H1 (cell line): ENCODE results near the gene KCTD20. TPM values are rescaled to one million over a fixed set of nuclear protein-coding genes. Genes with fewer than 3 reads are reported as not detected.

Source experiments
- ATF3 ChIP-seq: IDR thresholded peaks from 2 replicates; pipeline ENCODE4 v1.6.1; 2011; ENCODE audit warnings: low read depth, mild to moderate bottlenecking, low read length; ENCODE audit not compliant: insufficient read depth
- BCL11A ChIP-seq, 2 experiments: IDR thresholded peaks; one replicate each; pipeline ENCODE4 v1.6.1; 2011; ENCODE audit warnings: low read depth in 2 of 2, low read length in 2 of 2, mild to moderate bottlenecking in 2 of 2
- BRCA1 ChIP-seq: IDR thresholded peaks from 2 replicates; pipeline ENCODE4 v1.6.1; 2012; ENCODE audit warnings: low read depth, low read length, improper control_type of control experiment
- CBX5 ChIP-seq: fragments of 300-800, 300-1000 bp; sonication (generic); IDR thresholded peaks from 2 replicates; pipeline ENCODE4 v1.7.1; 2016; ENCODE audit warnings: antibody characterized with exemption, low read length, low read depth
- CEBPB ChIP-seq: IDR thresholded peaks from 2 replicates; pipeline ENCODE4 v1.6.1; 2012; ENCODE audit warnings: low read depth, low read length
- CHD1 ChIP-seq: IDR thresholded peaks from 2 replicates; pipeline ENCODE4 v1.6.1; 2012; ENCODE audit warnings: low read depth, low read length, improper control_type of control experiment
- CREB1 ChIP-seq: IDR thresholded peaks from 2 replicates; pipeline ENCODE4 v1.6.1; 2012; ENCODE audit warnings: inconsistent platforms
- CTBP2 ChIP-seq: IDR thresholded peaks from 2 replicates; pipeline ENCODE4 v1.7.0; 2011; ENCODE audit warnings: borderline replicate concordance, mild to moderate bottlenecking, moderate library complexity, mixed read lengths, low read length; ENCODE audit not compliant: insufficient read depth, insufficient read length
- EP300 ChIP-seq, 2 experiments: IDR thresholded peaks; 1 replicate in 1 of 2; 2 replicates in 1 of 2; pipeline ENCODE4 v1.6.1; 2011 to 2012; ENCODE audit warnings: low read depth in 2 of 2, low read length in 2 of 2, mild to moderate bottlenecking in 2 of 2, borderline replicate concordance in 1 of 2, inconsistent platforms in 1 of 2, moderate library complexity in 1 of 2
- EZH2 ChIP-seq: fragments of 200-600 bp; sonication (generic); IDR thresholded peaks from 2 replicates; pipeline ENCODE4 v1.7.1; 2012; ENCODE audit warnings: low read depth, mild to moderate bottlenecking, moderate library complexity, low read length, inconsistent platforms; ENCODE audit not compliant: severe bottlenecking
- FOSL1 ChIP-seq: IDR thresholded peaks from 2 replicates; pipeline ENCODE4 v1.6.1; 2011; ENCODE audit warnings: mild to moderate bottlenecking, low read depth, low read length, moderate library complexity; ENCODE audit not compliant: insufficient read depth
- JUN ChIP-seq: IDR thresholded peaks from 2 replicates; pipeline ENCODE4 v1.6.1; 2011; ENCODE audit warnings: low read depth, mild to moderate bottlenecking, improper control_type of control experiment, low read length
- KDM4A ChIP-seq: IDR thresholded peaks from one replicate; pipeline ENCODE4 v1.7.1; 2012; ENCODE audit warnings: low read depth, mild to moderate bottlenecking, moderate library complexity, low read length, inconsistent platforms; ENCODE audit not compliant: severe bottlenecking
- MAFK ChIP-seq: IDR thresholded peaks from 2 replicates; pipeline ENCODE4 v1.6.1; 2012; ENCODE audit warnings: low read depth, mild to moderate bottlenecking, improper control_type of control experiment, low read length
- NANOG ChIP-seq: IDR thresholded peaks from 2 replicates; pipeline ENCODE4 v1.6.1; 2011; ENCODE audit warnings: low read length, low read depth, mild to moderate bottlenecking, inconsistent platforms; ENCODE audit not compliant: insufficient read depth, poor library complexity, severe bottlenecking
- POU5F1 ChIP-seq: IDR thresholded peaks from 2 replicates; pipeline ENCODE4 v1.6.1; 2011; ENCODE audit warnings: low read depth, mild to moderate bottlenecking, low read length, moderate library complexity
- RAD21 ChIP-seq, 2 experiments: IDR thresholded peaks in 1 of 2; conservative IDR thresholded peaks in 1 of 2; 2 replicates each; pipeline ENCODE4 v1.6.1; 2011; ENCODE audit warnings: low read depth in 2 of 2, low read length in 2 of 2, improper control_type of control experiment in 1 of 2, inconsistent platforms in 1 of 2, mild to moderate bottlenecking in 1 of 2, moderate library complexity in 1 of 2
- SIN3A ChIP-seq, 2 experiments: IDR thresholded peaks in 1 of 2; conservative IDR thresholded peaks in 1 of 2; 2 replicates each; pipeline ENCODE4 v1.6.1; 2011 to 2012; ENCODE audit warnings: low read length in 2 of 2, improper control_type of control experiment in 1 of 2, low read depth in 1 of 2, mild to moderate bottlenecking in 1 of 2
- SIX5 ChIP-seq: IDR thresholded peaks from 2 replicates; pipeline ENCODE4 v1.6.1; 2011; ENCODE audit warnings: mild to moderate bottlenecking, low read depth, low read length
- SP1 ChIP-seq: IDR thresholded peaks from 2 replicates; pipeline ENCODE4 v1.6.1; 2011; ENCODE audit warnings: low read depth, low read length
- TAF1 ChIP-seq: IDR thresholded peaks from 2 replicates; pipeline ENCODE4 v1.6.1; 2011; ENCODE audit warnings: mild to moderate bottlenecking, low read depth, low read length
- TAF7 ChIP-seq: optimal IDR thresholded peaks from 2 replicates; pipeline ENCODE3; 2011; ENCODE audit warnings: low read depth, mild to moderate bottlenecking, inconsistent platforms, low read length, moderate library complexity, borderline replicate concordance
- TCF12 ChIP-seq: IDR thresholded peaks from 2 replicates; pipeline ENCODE4 v1.6.1; 2011; ENCODE audit warnings: low read depth, mild to moderate bottlenecking, low read length
- polyA plus RNA-seq, 7 experiments: library from polyadenylated mRNA; depleted of rRNA in 3 of 7; stranded (reverse) in 5 of 7; unstranded in 2 of 7; fragments of >200 nt in 5 of 7; fragments of 200-250 nt in 2 of 7; gene quantifications; 1 replicate in 5 of 7; 2 replicates in 1 of 7; 4 replicates in 1 of 7; pipeline versions ENCODE4 v1.2.1 to v1.2.3, GENCODE V29; 2011 to 2013; ENCODE audit warnings: missing spikeins in 2 of 7, mixed read lengths in 2 of 7
- total RNA-seq: library from RNA; stranded (reverse); fragmentation: NEBNext Ultra II Directional; extraction: Animal tissue kit (Norgen Biotek cat#: 25700); gene quantifications from 2 replicates; pipeline ENCODE4 v1.2.1, GENCODE V29; 2021

KCTD20 gene
- total and polyA plus RNA-seq, 2 of the 8 experiments (the other 6 are each of a cell fraction or from before 2014, with no cell fraction given): 10.1 to 26.2 TPM

GRCh38 chr6:36442671-36443470 lies at the start of gene KCTD20, which contains the start of gene PXT1 (continued):
- TF ChIP-seq ATF3: no peak
- no peak for TF ChIP-seq CEBPB
- TF ChIP-seq SIX5: no peak
- TF ChIP-seq CREB1: peak; percentile 67
- peak; percentile 69 for TF ChIP-seq KDM4A
- TF ChIP-seq EZH2: no peak
- no peak for TF ChIP-seq CHD1
- TF ChIP-seq CTBP2: no peak
- TF ChIP-seq BRCA1: no peak
- peak; percentile 56; the same call in 1 of the 2 replicates for TF ChIP-seq FOSL1
- no peak for TF ChIP-seq NANOG
- peak in 1 of 2 experiments; percentile 60; a peak in 1 of 4 replicates for TF ChIP-seq SIN3A (conservative IDR thresholded peaks at IDR 0.05 in 1 of 2, IDR thresholded peaks at IDR 0.05 in 1 of 2; ENCODE audit: low read depth in 1 of 2, low read length in 2 of 2)
- TF ChIP-seq TAF1: peak; percentile 69
- no peak for TF ChIP-seq TCF12
- TF ChIP-seq CBX5: no peak
- TF ChIP-seq EP300 (IDR thresholded peaks at IDR 0.05; ENCODE audit: borderline replicate concordance in 1 of 2, low read depth in 2 of 2, low read length in 2 of 2): no peak
- peak; percentile 68; the same call in 1 of the 2 replicates for TF ChIP-seq SP1
- no peak for TF ChIP-seq MAFK
- TF ChIP-seq POU5F1: no peak
- no peak for TF ChIP-seq JUN
- peak; percentile 31 for TF ChIP-seq TAF7
- TF ChIP-seq BCL11A (IDR thresholded peaks at IDR 0.05; ENCODE audit: low read depth in 2 of 2, low read length in 2 of 2): no peak
- no peak for TF ChIP-seq RAD21 (IDR thresholded peaks at IDR 0.05 in 1 of 2, conservative IDR thresholded peaks at IDR 0.05 in 1 of 2; ENCODE audit: low read depth in 2 of 2, low read length in 2 of 2)
